ENCODE results near the gene ROS1.

ROS1 gene

GRCh38 chr6:117346142-117346930 is 79.4 kb downstream of the ROS1 start:
- Histone ChIP-seq H3K36me3 (no peaks in the 10 kb centered on the region), H3K9ac (no peak overlapping the region), H3K27ac (no peak overlapping the region), H3K9me3 (no peaks in the 10 kb centered on the region), H3K4me3 (no peak overlapping the region), H3K27me3 (no peaks in the 10 kb centered on the region), H3K4me2 (no peak overlapping the region), H4K20me1 (no peaks in the 10 kb centered on the region), H3K4me1 (no peaks in the 10 kb centered on the region)
- no peak for TF ChIP-seq Cebpa-rat (IDR thresholded peaks at IDR 0.05)

GRCh38 chr6:117345292-117345610 is 80.5 kb downstream of the ROS1 start:
- Histone ChIP-seq H3K27ac (no peak overlapping the region), H3K27me3 (no peaks in the 10 kb centered on the region), H4K20me1 (no peaks in the 10 kb centered on the region), H3K4me1 (no peaks in the 10 kb centered on the region), H3K9me3 (no peaks in the 10 kb centered on the region), H3K9ac (no peak overlapping the region), H3K4me2 (no peak overlapping the region), H3K36me3 (no peaks in the 10 kb centered on the region), H3K4me3 (no peak overlapping the region)
- no peak for TF ChIP-seq Cebpa-rat (IDR thresholded peaks at IDR 0.05)

- Histone ChIP-seq H3K9ac (no peak overlapping the region), H4K20me1 (no peaks in the 10 kb centered on the region), H3K4me2 (no peak overlapping the region), H3K27me3 (no peaks in the 10 kb centered on the region), H3K4me3 (no peak overlapping the region), H3K36me3 (no peaks in the 10 kb centered on the region), H3K9me3 (no peaks in the 10 kb centered on the region), H3K4me1 (no peaks in the 10 kb centered on the region), H3K27ac (no peak overlapping the region)
- no peak for TF ChIP-seq Cebpa-rat (IDR thresholded peaks at IDR 0.05)
Measured at GRCh38 chr6:117344444-117345291, 81.1 kb downstream of the ROS1 start.

- no peak overlapping the region for H3K27ac ChIP-seq
- H3K27me3 ChIP-seq, result no peaks in the 10 kb centered on the region
- H4K20me1 ChIP-seq, result no peaks in the 10 kb centered on the region
- H3K4me3 ChIP-seq, result no peak overlapping the region
- H3K9me3 ChIP-seq, result no peaks in the 10 kb centered on the region
- no peaks in the 10 kb centered on the region for H3K4me1 ChIP-seq
- H3K4me2 ChIP-seq, result no peak overlapping the region
- no peaks in the 10 kb centered on the region for H3K36me3 ChIP-seq
- no peak overlapping the region for H3K9ac ChIP-seq
- TF ChIP-seq Cebpa-rat (IDR thresholded peaks at IDR 0.05), result no peak
Measured at GRCh38 chr6:117338567-117338966, 87.2 kb downstream of the ROS1 start.

GRCh38 chr6:117329926-117330325 is 95.8 kb downstream of the ROS1 start:
- Histone ChIP-seq H3K9ac (no peak overlapping the region), H3K4me3 (no peak overlapping the region), H3K9me3 (no peaks in the 10 kb centered on the region), H3K4me1 (no peaks in the 10 kb centered on the region), H3K27ac (no peak overlapping the region), H3K36me3 (no peaks in the 10 kb centered on the region), H3K4me2 (no peak overlapping the region), H3K27me3 (no peaks in the 10 kb centered on the region), H4K20me1 (no peaks in the 10 kb centered on the region)
- TF ChIP-seq Cebpa-rat (IDR thresholded peaks at IDR 0.05), result no peak

- H3K4me2 ChIP-seq, result no peak overlapping the region
- no peaks in the 10 kb centered on the region for H3K9me3 ChIP-seq
- no peaks in the 10 kb centered on the region for H3K27me3 ChIP-seq
- H3K9ac ChIP-seq, result no peak overlapping the region
- H4K20me1 ChIP-seq, result no peaks in the 10 kb centered on the region
- no peak overlapping the region for H3K4me3 ChIP-seq
- H3K36me3 ChIP-seq, result no peaks in the 10 kb centered on the region
- H3K27ac ChIP-seq, result no peak overlapping the region
- H3K4me1 ChIP-seq, result no peaks in the 10 kb centered on the region
- TF ChIP-seq Cebpa-rat (IDR thresholded peaks at IDR 0.05), result no peak
Measured at GRCh38 chr6:117328500-117328899, 97.2 kb downstream of the ROS1 start.

- Histone ChIP-seq H3K4me3 (no peak overlapping the region), H3K36me3 (no peaks in the 10 kb centered on the region), H3K4me2 (no peak overlapping the region), H3K9me3 (no peaks in the 10 kb centered on the region), H3K4me1 (no peaks in the 10 kb centered on the region), H4K20me1 (no peaks in the 10 kb centered on the region), H3K9ac (no peak overlapping the region), H3K27me3 (no peaks in the 10 kb centered on the region), H3K27ac (no peak overlapping the region)
- no peak for TF ChIP-seq Cebpa-rat (IDR thresholded peaks at IDR 0.05)
Measured at GRCh38 chr6:117328005-117328389, 97.7 kb downstream of the ROS1 start.

GRCh38 chr6:117327149-117328004 is 98.4 kb downstream of the ROS1 start:
- Histone ChIP-seq H3K36me3 (no peaks in the 10 kb centered on the region), H4K20me1 (no peaks in the 10 kb centered on the region), H3K9me3 (no peaks in the 10 kb centered on the region), H3K27me3 (no peaks in the 10 kb centered on the region), H3K4me1 (no peaks in the 10 kb centered on the region), H3K27ac (no peak overlapping the region), H3K9ac (no peak overlapping the region), H3K4me2 (no peak overlapping the region), H3K4me3 (no peak overlapping the region)
- TF ChIP-seq Cebpa-rat (IDR thresholded peaks at IDR 0.05), result no peak

GRCh38 chr6:117326396-117326795 is 99.3 kb downstream of the ROS1 start:
- Histone ChIP-seq H4K20me1 (no peaks in the 10 kb centered on the region), H3K27ac (no peak overlapping the region), H3K4me1 (no peaks in the 10 kb centered on the region), H3K27me3 (no peaks in the 10 kb centered on the region), H3K4me2 (no peak overlapping the region), H3K9ac (no peak overlapping the region), H3K4me3 (no peak overlapping the region), H3K9me3 (no peaks in the 10 kb centered on the region), H3K36me3 (no peaks in the 10 kb centered on the region)
- no peak for TF ChIP-seq Cebpa-rat (IDR thresholded peaks at IDR 0.05)

GRCh38 chr6:117317261-117317660 is 108.5 kb downstream of the ROS1 start:
- no peaks in the 10 kb centered on the region for H3K27me3 ChIP-seq
- H3K36me3 ChIP-seq, result no peaks in the 10 kb centered on the region
- no peak overlapping the region for H3K27ac ChIP-seq
- H3K4me3 ChIP-seq, result no peak overlapping the region
- H3K9me3 ChIP-seq, result no peaks in the 10 kb centered on the region
- H3K4me2 ChIP-seq, result no peak overlapping the region
- H3K9ac ChIP-seq, result no peak overlapping the region
- H4K20me1 ChIP-seq, result no peaks in the 10 kb centered on the region
- no peaks in the 10 kb centered on the region for H3K4me1 ChIP-seq
- TF ChIP-seq Cebpa-rat (IDR thresholded peaks at IDR 0.05), result no peak
